Testis (tissue), 3 donors: Measurements from ENCODE around the gene AKT1. TPM values are rescaled to one million over a fixed set of nuclear protein-coding genes. Genes with fewer than 3 reads are reported as not detected.
A peak's percentile ranks its signal among the peaks of the same experiment; 100 is the strongest.

Experiments
- DNase-seq: peaks from one replicate; pipeline ENCODE4 v3.0.0-alpha.2; 2019
- H3K27ac ChIP-seq, 2 donors: fragments of 200-600 bp; sonication (generic); one replicate each; pipeline ENCODE4 v1.5.1; 2019
- H3K27me3 ChIP-seq: fragments of 200-600 bp; sonication (generic); one replicate; pipeline ENCODE4 v1.5.1; 2019
- H3K36me3 ChIP-seq: fragments of 200-600 bp; sonication (generic); one replicate; pipeline ENCODE4 v1.5.1; 2017; ENCODE audit warnings: low read depth; ENCODE audit errors: missing control alignments
- H3K4me1 ChIP-seq: fragments of 200-600 bp; sonication (generic); one replicate; pipeline ENCODE4 v1.5.1; 2019
- H3K4me3 ChIP-seq, 2 donors: fragments of 200-600 bp; sonication (generic); one replicate each; pipeline ENCODE4 v1.5.1; 2017 to 2019
- H3K9me3 ChIP-seq: fragments of 200-600 bp; sonication (generic); one replicate; pipeline ENCODE4 v1.5.1; 2017
- POLR2A ChIP-seq: fragments of 450-650 bp; IDR thresholded peaks from one replicate; pipeline ENCODE4 v1.6.1; 2017; ENCODE audit warnings: antibody characterized with exemption, mild to moderate bottlenecking, moderate library complexity
- WGBS, 2 donors: methylation state at CpG; one replicate each; pipeline ENCODE4 v1.1.5; 2018; 5-methylcytosine and 5-hydroxymethylcytosine counted together
- intact Hi-C: fragments of 100-400 bp; cut with DNase I; formaldehyde crosslinking; loops from one replicate; pipeline ENCODE4 v1.15.1; 2023; ENCODE audit warnings: low total_unique reads
- polyA plus RNA-seq: library from polyadenylated mRNA; stranded (reverse); fragments of 350-450 nt; fragmentation: Illumina TruSeq; extraction: RNeasy Lipid Tissue Mini Kit (QIAGEN cat#74804); gene quantifications from one replicate; pipeline ENCODE4 v1.2.3, GENCODE V29; 2014; ENCODE audit warnings: low read depth, low replicate concordance; ENCODE audit not compliant: insufficient read depth
- total RNA-seq, 2 donors: library from RNA; depleted of rRNA; stranded (reverse); fragments of >200 nt; gene quantifications; one replicate each; pipeline ENCODE4 v1.2.3, GENCODE V29; 2016
- TF ChIP-seq, protein P1 (sequence below), 3 experiments: fragments of 450-650 bp in 2 of 3; fragments of 200-600 bp in 1 of 3; sonication (generic) in 1 of 3; IDR thresholded peaks; one replicate each; pipeline ENCODE4 v1.5.1; 2016 to 2019; ENCODE audit warnings: antibody characterized with exemption in 3 of 3, mild to moderate bottlenecking in 2 of 3, moderate library complexity in 1 of 3

Gene AKT1
- total and polyA plus RNA-seq, 3 donors from 2014 or later, result 68.2 to 125 (median 106) TPM

DNA sequence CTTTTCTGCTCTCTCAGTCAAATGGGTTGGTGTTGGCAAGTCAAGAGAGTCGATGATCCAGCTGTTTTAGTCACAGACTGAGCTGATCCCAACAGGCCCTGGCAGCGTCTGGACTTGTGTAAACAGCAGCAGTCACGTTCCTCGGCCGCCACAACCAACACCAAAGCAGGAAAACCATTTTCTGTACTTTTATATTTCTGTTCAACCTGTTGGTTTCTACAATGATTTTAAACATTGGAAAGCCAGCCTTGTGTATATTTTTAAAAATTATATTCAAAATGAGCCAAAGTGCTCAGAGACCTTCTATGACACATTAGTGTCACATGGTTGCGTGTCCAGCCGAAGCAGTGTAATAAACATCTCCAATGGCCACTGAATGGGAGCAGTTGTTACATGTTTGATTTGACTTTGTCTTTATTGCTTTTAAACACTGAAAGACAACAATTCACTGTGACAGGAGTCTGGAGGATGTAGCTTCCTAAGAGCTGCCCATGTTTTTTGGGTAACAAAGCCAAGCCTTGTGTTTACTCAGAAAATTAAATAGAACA is 48.5 kb downstream of the AKT1 start:
- DNase-seq, result no peak
- Histone ChIP-seq H3K4me1 (peaks cover 9% of the 10 kb centered on the region), H3K27ac (peak overlapping the region in 1 of 2 donors; percentile 9), H3K9me3 (no peaks in the 10 kb centered on the region), H3K36me3 (no peaks in the 10 kb centered on the region), H3K4me3 (no peak overlapping the region), H3K27me3 (no peaks in the 10 kb centered on the region)
- TF ChIP-seq, protein P1, sequence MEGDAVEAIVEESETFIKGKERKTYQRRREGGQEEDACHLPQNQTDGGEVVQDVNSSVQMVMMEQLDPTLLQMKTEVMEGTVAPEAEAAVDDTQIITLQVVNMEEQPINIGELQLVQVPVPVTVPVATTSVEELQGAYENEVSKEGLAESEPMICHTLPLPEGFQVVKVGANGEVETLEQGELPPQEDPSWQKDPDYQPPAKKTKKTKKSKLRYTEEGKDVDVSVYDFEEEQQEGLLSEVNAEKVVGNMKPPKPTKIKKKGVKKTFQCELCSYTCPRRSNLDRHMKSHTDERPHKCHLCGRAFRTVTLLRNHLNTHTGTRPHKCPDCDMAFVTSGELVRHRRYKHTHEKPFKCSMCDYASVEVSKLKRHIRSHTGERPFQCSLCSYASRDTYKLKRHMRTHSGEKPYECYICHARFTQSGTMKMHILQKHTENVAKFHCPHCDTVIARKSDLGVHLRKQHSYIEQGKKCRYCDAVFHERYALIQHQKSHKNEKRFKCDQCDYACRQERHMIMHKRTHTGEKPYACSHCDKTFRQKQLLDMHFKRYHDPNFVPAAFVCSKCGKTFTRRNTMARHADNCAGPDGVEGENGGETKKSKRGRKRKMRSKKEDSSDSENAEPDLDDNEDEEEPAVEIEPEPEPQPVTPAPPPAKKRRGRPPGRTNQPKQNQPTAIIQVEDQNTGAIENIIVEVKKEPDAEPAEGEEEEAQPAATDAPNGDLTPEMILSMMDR (IDR thresholded peaks at IDR 0.05), result no peak
- TF ChIP-seq POLR2A, result no peak
- intact Hi-C loops, result no loop called here
- 81 to 82% methylated on average over 7 of the region's 7 CpGs for WGBS, 2 donors

- DNase-seq, result no peak
- Histone ChIP-seq H3K4me1 (peaks cover 8% of the 10 kb centered on the region), H3K9me3 (no peaks in the 10 kb centered on the region), H3K36me3 (no peaks in the 10 kb centered on the region), H3K27ac (no peak overlapping the region), H3K27me3 (no peaks in the 10 kb centered on the region), H3K4me3 (no peak overlapping the region)
- TF ChIP-seq POLR2A, result no peak
- TF ChIP-seq, protein P1 (IDR thresholded peaks at IDR 0.05), result no peak
- 77 to 91% methylated on average over 11 to 13 of the region's 13 CpGs for WGBS, 2 donors
- intact Hi-C loops, result no loop called here
These were observed 49.4 kb downstream of the AKT1 start for GRCh38 chr14:104746071-104746545.

- H3K9me3 ChIP-seq, result no peaks in the 10 kb centered on the region
- peaks cover 8% of the 10 kb centered on the region for H3K4me1 ChIP-seq
- no peak overlapping the region for H3K27ac ChIP-seq
- H3K36me3 ChIP-seq, result no peaks in the 10 kb centered on the region
- TF ChIP-seq, protein P1 (IDR thresholded peaks at IDR 0.05), result no peak
- TF ChIP-seq POLR2A, result no peak
- DNase-seq, result no peak
- H3K27me3 ChIP-seq, result no peaks in the 10 kb centered on the region
- WGBS, 2 donors, result 74 to 77% methylated on average over 7 to 9 of the region's 9 CpGs
- intact Hi-C loops, result no loop called here
- H3K4me3 ChIP-seq, result no peak overlapping the region
These were observed 50.1 kb downstream of the AKT1 start for GRCh38 chr14:104745431-104745830.

GRCh38 chr14:104744484-104744883 is 51.1 kb downstream of the AKT1 start:
- Histone ChIP-seq H3K36me3 (no peaks in the 10 kb centered on the region), H3K9me3 (no peaks in the 10 kb centered on the region), H3K4me1 (peaks cover 5% of the 10 kb centered on the region), H3K27ac (no peak overlapping the region), H3K4me3 (no peak overlapping the region), H3K27me3 (no peaks in the 10 kb centered on the region)
- no peak for DNase-seq
- TF ChIP-seq, protein P1 (IDR thresholded peaks at IDR 0.05), result no peak
- no peak for TF ChIP-seq POLR2A
- WGBS, 2 donors, result 96 to 98% methylated on average over 7 to 10 of the region's 10 CpGs
- intact Hi-C loops, result no loop called here
